ENCODE measurements around the gene ANK2. TPM values are rescaled to one million over a fixed set of nuclear protein-coding genes. Genes with fewer than 3 reads are reported as not detected.

Gene ANK2
- total RNA-seq, 1 experiment from 2014 or later: 5.5 TPM

GRCh38 chr4:113336556-113336955, 287.1 kb downstream of the ANK2 start:
- no peaks in the 10 kb centered on the region for H3K9me3 ChIP-seq (ENCODE audit: control insufficient read depth, insufficient read depth, low read depth, low read length)
- H3K36me3 ChIP-seq (ENCODE audit: control insufficient read depth, insufficient read depth, low read length): no peaks in the 10 kb centered on the region
- DNase-seq (ENCODE audit: low read depth, low spot score) (no peak), ATAC-seq (no peak)
- H3K4me1 ChIP-seq (ENCODE audit: control insufficient read depth, insufficient read depth, low read length): no peaks in the 10 kb centered on the region
- ChIA-PET CTCF (no interaction called here), POLR2A (interaction anchor here (0.5 to 0.6 kb wide), 2 partner anchors 12 to 766 kb away, joined by 3 to 6 read pairs; no protein-coding TSS in a partner anchor)
- H3K27ac ChIP-seq (ENCODE audit: low read length): no peak overlapping the region
- H3K27me3 ChIP-seq (ENCODE audit: control insufficient read depth, insufficient read depth, low read length): no peaks in the 10 kb centered on the region
- H3K4me3 ChIP-seq (ENCODE audit: low read depth in 2 of 2, low read length in 2 of 2): no peak overlapping the region
- TF ChIP-seq SIN3A (IDR thresholded peaks at IDR 0.05; ENCODE audit: borderline replicate concordance, insufficient read depth, low read depth, low read length): no peak
- TF ChIP-seq POLR2AphosphoS5 (IDR thresholded peaks at IDR 0.05; ENCODE audit: low read depth, low read length): no peak
- TF ChIP-seq REST (IDR thresholded peaks at IDR 0.05; ENCODE audit: insufficient read depth in 1 of 2, low read depth in 2 of 2, low read length in 1 of 2): no peak
- TF ChIP-seq CTCF (IDR thresholded peaks at IDR 0.05): no peak
- no peak for TF ChIP-seq TCF7L2 (IDR thresholded peaks at IDR 0.05; ENCODE audit: low read depth, low read length)
- intact Hi-C loops (cut with micrococcal nuclease; ENCODE audit: unreplicated experiment) (no loop called here), in situ Hi-C loops (cut with HindIII; ENCODE audit: low pct_unique_long_range_greater_than_20kb, low sequenced_read_pairs) (no loop called here)
- BruUV-seq (replicated peaks): no TSS peak

- H3K4me3 ChIP-seq (ENCODE audit: low read depth in 2 of 2, low read length in 2 of 2): no peak overlapping the region
- H3K9me3 ChIP-seq (ENCODE audit: control insufficient read depth, insufficient read depth, low read depth, low read length): no peaks in the 10 kb centered on the region
- CTCF ChIA-PET: no interaction called here
- no peaks in the 10 kb centered on the region for H3K36me3 ChIP-seq (ENCODE audit: control insufficient read depth, insufficient read depth, low read length)
- POLR2A ChIA-PET: no interaction called here
- H3K4me1 ChIP-seq (ENCODE audit: control insufficient read depth, insufficient read depth, low read length): no peaks in the 10 kb centered on the region
- H3K27me3 ChIP-seq (ENCODE audit: control insufficient read depth, insufficient read depth, low read length): no peaks in the 10 kb centered on the region
- TF ChIP-seq CTCF (IDR thresholded peaks at IDR 0.05): no peak
- no peak for TF ChIP-seq POLR2AphosphoS5 (IDR thresholded peaks at IDR 0.05; ENCODE audit: low read depth, low read length)
- no peak for TF ChIP-seq SIN3A (IDR thresholded peaks at IDR 0.05; ENCODE audit: borderline replicate concordance, insufficient read depth, low read depth, low read length)
- no peak for TF ChIP-seq REST (IDR thresholded peaks at IDR 0.05; ENCODE audit: insufficient read depth in 1 of 2, low read depth in 2 of 2, low read length in 1 of 2)
- TF ChIP-seq TCF7L2 (IDR thresholded peaks at IDR 0.05; ENCODE audit: low read depth, low read length): no peak
- H3K27ac ChIP-seq (ENCODE audit: low read length): no peak overlapping the region
- DNase-seq (ENCODE audit: low read depth, low spot score): no peak
- no TSS peak for BruUV-seq (replicated peaks)
- intact Hi-C loops (cut with micrococcal nuclease; ENCODE audit: unreplicated experiment): no loop called here
- in situ Hi-C loops (cut with HindIII; ENCODE audit: low pct_unique_long_range_greater_than_20kb, low sequenced_read_pairs): no loop called here
- no peak for ATAC-seq
Observed at GRCh38 chr4:113339430-113339813, 290.0 kb downstream of the ANK2 start.

Measured in Panc1 (cell line).